Measurements from ENCODE around the gene ADO.
"Not testable (repeated sequence)": the region's sequence is repeated elsewhere in the genome, so short reads cannot be mapped to it uniquely, and the experiment has no call there.

The ADO gene

DNA sequence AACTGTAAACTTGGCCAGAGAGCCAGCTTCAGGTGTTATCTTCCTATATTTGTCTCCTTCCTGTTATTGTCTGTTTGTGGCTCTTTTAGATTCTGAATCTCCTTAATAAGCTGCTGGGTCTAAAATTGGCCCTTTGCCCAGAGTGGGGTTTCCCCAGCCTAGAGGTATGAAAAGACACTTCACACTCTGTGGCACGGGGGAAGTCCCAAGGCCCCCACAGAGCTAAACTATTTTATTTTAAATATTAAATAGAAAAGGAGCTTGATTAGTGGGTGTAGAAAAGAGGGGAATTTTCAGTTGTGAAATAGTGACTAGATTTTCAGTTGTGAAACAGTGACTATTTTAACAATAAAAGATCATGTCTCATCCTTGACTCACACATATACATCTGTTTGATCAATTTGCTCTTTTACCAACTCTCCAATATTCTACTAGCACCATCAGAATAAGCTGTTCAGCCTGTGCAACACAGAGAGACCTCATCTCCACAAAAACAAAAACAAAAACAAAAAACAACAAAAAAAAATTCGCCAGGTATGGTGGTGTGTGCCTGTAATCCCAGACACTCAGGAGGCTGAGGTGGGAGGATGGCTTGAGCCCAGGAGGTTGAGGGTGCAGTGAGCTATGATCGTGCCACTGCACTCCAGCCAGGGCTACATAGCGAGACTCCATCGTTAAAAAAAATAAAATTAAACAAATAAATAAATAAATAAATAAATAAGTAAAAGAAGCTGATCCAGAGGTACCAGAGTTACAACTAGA lies 24.9 kb upstream of the ADO start:
- CTCF ChIA-PET: interaction anchor here (1.0 kb wide), 3 partner anchors 9 to 38 kb away, joined by 3 to 5 read pairs (median 3); no protein-coding TSS in a partner anchor
- no peak overlapping the region for H3K4me3 Mint-ChIP-seq
- peaks cover 12% of the 10 kb centered on the region for H3K4me1 Mint-ChIP-seq
- H3K27me3 Mint-ChIP-seq: peaks cover 17% of the 10 kb centered on the region
- H3K9me3 Mint-ChIP-seq: peaks cover 5% of the 10 kb centered on the region
- H3K27ac Mint-ChIP-seq: no peak overlapping the region
- peak; percentile 57 for DNase-seq
- H3K36me3 Mint-ChIP-seq: peaks cover under 1% of the 10 kb centered on the region

GRCh38 chr10:62784537-62784936 lies 20.0 kb upstream of the ADO start:
- DNase-seq, H3K4me1 Mint-ChIP-seq, H3K27ac Mint-ChIP-seq, CTCF ChIA-PET, H3K4me3 Mint-ChIP-seq, H3K36me3 Mint-ChIP-seq: not testable (repeated sequence)
- Mint-ChIP-seq H3K27me3 (peaks cover 22% of the 10 kb centered on the region), H3K9me3 (peaks cover 21% of the 10 kb centered on the region)

GRCh38 chr10:62788285-62788684 lies 16.2 kb upstream of the ADO start:
- not testable (repeated sequence) for H3K36me3 Mint-ChIP-seq, H3K4me3 Mint-ChIP-seq, DNase-seq, H3K4me1 Mint-ChIP-seq, H3K27ac Mint-ChIP-seq
- CTCF ChIA-PET: interaction anchor here (1.5 kb wide), 1 partner anchor 178 kb away, joined by 4 read pairs; no protein-coding TSS in a partner anchor
- Mint-ChIP-seq H3K9me3 (peaks cover 21% of the 10 kb centered on the region), H3K27me3 (peaks cover 19% of the 10 kb centered on the region)

GRCh38 chr10:62788861-62789467 lies 15.6 kb upstream of the ADO start:
- Mint-ChIP-seq H3K36me3 (peaks cover 3% of the 10 kb centered on the region), H3K9me3 (peaks cover 21% of the 10 kb centered on the region), H3K27me3 (peaks cover 19% of the 10 kb centered on the region), H3K4me1 (no peaks in the 10 kb centered on the region), H3K4me3 (no peak overlapping the region), H3K27ac (no peak overlapping the region)
- no peak for DNase-seq
- CTCF ChIA-PET: interaction anchor here (1.5 kb wide), 1 partner anchor 178 kb away, joined by 4 read pairs; no protein-coding TSS in a partner anchor

DNA sequence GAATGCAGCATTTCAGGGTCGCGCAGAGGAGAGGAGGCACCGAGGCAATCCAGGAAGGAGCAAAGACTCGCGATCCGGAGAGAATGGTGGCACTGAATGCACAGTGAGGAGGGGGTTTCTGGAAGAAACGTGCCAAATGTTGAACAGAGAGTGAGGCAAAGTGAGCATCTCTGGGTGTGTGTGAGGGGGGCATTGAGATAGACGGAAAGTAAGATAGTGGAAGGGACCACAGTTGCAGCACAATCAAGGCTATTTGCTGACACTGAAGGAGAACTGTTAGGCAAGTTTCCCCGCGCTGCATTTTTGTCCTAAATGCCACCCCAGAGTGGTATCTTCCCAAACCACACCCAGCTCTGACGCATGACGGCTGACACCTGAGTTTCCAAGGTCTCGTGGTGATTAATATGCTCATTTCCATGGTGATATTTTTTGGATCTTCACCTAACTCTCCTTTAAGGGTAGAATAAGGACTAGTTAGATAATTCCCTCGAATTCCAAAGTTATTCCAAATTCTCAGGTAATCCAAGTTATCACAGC lies 14.4 kb upstream of the ADO start:
- Mint-ChIP-seq H3K4me1 (no peaks in the 10 kb centered on the region), H3K9me3 (peaks cover 12% of the 10 kb centered on the region), H3K36me3 (no peaks in the 10 kb centered on the region), H3K27me3 (peaks cover 24% of the 10 kb centered on the region), H3K27ac (no peak overlapping the region), H3K4me3 (no peak overlapping the region)
- CTCF ChIA-PET: interaction anchor here (0.6 to 1.5 kb wide), 2 partner anchors 112 to 179 kb away, joined by 3 to 4 read pairs; no protein-coding TSS in a partner anchor
- DNase-seq: no peak

- no peaks in the 10 kb centered on the region for H3K36me3 Mint-ChIP-seq
- CTCF ChIA-PET: no interaction called here
- H3K4me1 Mint-ChIP-seq: no peaks in the 10 kb centered on the region
- peaks cover 25% of the 10 kb centered on the region for H3K27me3 Mint-ChIP-seq
- H3K9me3 Mint-ChIP-seq: peaks cover 9% of the 10 kb centered on the region
- DNase-seq: no peak
- no peak overlapping the region for H3K27ac Mint-ChIP-seq
- H3K4me3 Mint-ChIP-seq: no peak overlapping the region
These were observed 13.9 kb upstream of the ADO start for GRCh38 chr10:62790571-62790970.

DNA sequence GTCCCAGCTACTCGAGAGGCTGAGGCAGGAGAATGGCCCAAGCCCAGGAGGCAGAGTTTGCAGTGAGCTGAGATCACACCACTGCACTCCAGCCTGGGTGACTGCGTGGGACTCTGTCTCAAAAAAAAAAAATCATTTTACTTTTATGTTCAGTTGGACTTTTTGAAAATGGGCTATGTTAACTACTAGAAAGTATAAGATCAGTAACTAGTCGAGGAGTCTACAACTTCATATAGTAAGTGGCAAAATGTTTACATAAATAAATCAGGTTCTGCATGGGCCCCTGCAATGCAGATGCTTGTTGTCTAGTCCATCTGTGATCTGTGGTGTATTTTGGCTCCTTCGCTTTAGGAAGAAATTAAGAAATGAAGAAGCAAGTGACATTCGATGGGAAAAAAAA lies 12.3 kb upstream of the ADO start:
- peaks cover 38% of the 10 kb centered on the region for H3K27me3 Mint-ChIP-seq
- H3K27ac Mint-ChIP-seq: no peak overlapping the region
- CTCF ChIA-PET: no interaction called here
- H3K4me1 Mint-ChIP-seq: no peaks in the 10 kb centered on the region
- DNase-seq: no peak
- no peak overlapping the region for H3K4me3 Mint-ChIP-seq
- H3K9me3 Mint-ChIP-seq: peaks cover under 1% of the 10 kb centered on the region
- no peaks in the 10 kb centered on the region for H3K36me3 Mint-ChIP-seq

DNA sequence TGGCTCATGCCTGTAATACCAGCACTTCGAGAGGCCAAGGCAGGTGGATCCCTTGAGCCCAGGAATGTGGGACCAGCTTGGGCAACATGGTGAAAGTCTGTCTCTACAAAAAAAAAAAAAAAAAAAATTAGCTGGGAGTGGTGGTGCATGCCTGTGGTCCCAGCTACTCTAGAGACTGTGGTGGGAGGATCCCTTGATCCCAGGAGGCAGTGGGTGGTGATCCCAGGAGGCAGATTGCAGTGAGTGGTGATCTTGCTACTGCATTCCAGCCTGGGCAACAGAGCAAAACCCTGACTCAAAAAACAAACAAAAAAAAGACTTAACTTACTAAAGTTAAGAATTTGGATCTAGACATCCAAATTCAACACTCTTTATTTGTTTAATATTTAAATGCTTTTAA lies 10.2 kb upstream of the ADO start:
- CTCF ChIA-PET: no interaction called here
- Mint-ChIP-seq H3K4me3 (no peak overlapping the region), H3K36me3 (no peaks in the 10 kb centered on the region), H3K4me1 (no peaks in the 10 kb centered on the region), H3K27me3 (peaks cover 51% of the 10 kb centered on the region), H3K9me3 (no peaks in the 10 kb centered on the region), H3K27ac (no peak overlapping the region)
- no peak for DNase-seq

DNA sequence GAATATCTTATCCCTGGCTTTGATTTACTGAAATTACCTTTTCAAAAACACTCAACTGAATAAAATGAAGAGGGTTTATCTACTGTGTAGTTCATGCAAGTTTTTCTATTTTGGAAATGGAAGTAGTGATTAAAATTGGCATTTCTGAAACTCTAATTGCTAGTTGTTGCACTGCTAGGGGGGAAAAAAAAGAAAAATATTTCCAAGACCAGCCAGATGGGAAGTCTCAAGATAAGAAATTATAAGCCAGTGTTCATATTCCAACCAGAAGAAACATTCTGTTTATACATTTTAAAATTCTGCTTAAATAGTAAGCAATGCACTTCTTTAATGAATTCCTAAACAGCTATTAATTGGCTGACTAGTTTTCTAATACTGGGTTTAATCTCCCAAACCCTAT lies 9.4 kb upstream of the ADO start:
- no peaks in the 10 kb centered on the region for H3K36me3 Mint-ChIP-seq
- CTCF ChIA-PET: no interaction called here

GRCh38 chr10:62795762-62796161 lies 8.8 kb upstream of the ADO start:
- Mint-ChIP-seq H3K36me3 (no peaks in the 10 kb centered on the region), H3K27me3 (peaks cover 50% of the 10 kb centered on the region)
- CTCF ChIA-PET: no interaction called here

More for the DNA sequence above, 9.4 kb upstream of the ADO start:
- no peak overlapping the region for H3K4me3 Mint-ChIP-seq
- peaks cover 48% of the 10 kb centered on the region for H3K27me3 Mint-ChIP-seq
- H3K27ac Mint-ChIP-seq: no peak overlapping the region
- DNase-seq: no peak
- no peaks in the 10 kb centered on the region for H3K9me3 Mint-ChIP-seq
- H3K4me1 Mint-ChIP-seq: no peaks in the 10 kb centered on the region

DNA sequence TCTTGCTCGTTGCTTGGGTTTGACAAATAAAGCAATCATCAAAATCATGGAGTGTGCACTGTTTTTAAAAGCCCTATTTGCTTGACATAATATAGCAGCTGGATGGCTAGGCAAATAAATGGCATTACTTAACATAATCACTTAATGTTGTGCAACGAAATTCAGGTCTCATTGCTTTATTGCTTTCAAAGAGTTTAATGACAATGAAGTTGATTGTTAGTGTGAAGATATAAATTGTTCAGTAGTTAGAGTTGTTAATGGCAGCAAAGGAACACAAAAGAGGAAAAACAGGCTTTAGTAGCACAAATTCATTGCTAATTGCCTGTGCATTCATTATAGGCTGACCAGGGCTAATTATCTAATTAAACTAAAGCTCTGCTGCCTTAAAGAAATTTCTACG lies 7.6 kb upstream of the ADO start:
- no peak for DNase-seq
- no peak overlapping the region for H3K4me3 Mint-ChIP-seq
- CTCF ChIA-PET: no interaction called here
- H3K4me1 Mint-ChIP-seq: no peaks in the 10 kb centered on the region
- H3K27me3 Mint-ChIP-seq: peaks cover 51% of the 10 kb centered on the region
- H3K27ac Mint-ChIP-seq: no peak overlapping the region
- H3K9me3 Mint-ChIP-seq: no peaks in the 10 kb centered on the region
- no peaks in the 10 kb centered on the region for H3K36me3 Mint-ChIP-seq

More at GRCh38 chr10:62795762-62796161, 8.8 kb upstream of the ADO start:
- Mint-ChIP-seq H3K9me3 (no peaks in the 10 kb centered on the region), H3K4me3 (no peak overlapping the region), H3K4me1 (no peaks in the 10 kb centered on the region), H3K27ac (no peak overlapping the region)
- no peak for DNase-seq

- Mint-ChIP-seq H3K27me3 (peaks cover 33% of the 10 kb centered on the region), H3K4me1 (peaks cover 20% of the 10 kb centered on the region), H3K4me3 (no peak overlapping the region), H3K27ac (no peak overlapping the region), H3K36me3 (peaks cover 16% of the 10 kb centered on the region), H3K9me3 (no peaks in the 10 kb centered on the region)
- CTCF ChIA-PET: interaction anchor here (1.3 to 5.8 kb wide), 3 partner anchors 16 to 918 kb away, joined by 5 to 38 read pairs (median 5); partner anchors contain the start of gene EGR2
- no peak for DNase-seq
These were observed 2.6 kb upstream of the ADO start for GRCh38 chr10:62801871-62802270.

- Mint-ChIP-seq H3K9me3 (no peaks in the 10 kb centered on the region), H3K27ac (peak overlapping the region; percentile 99), H3K4me1 (peaks cover 40% of the 10 kb centered on the region), H3K4me3 (peak overlapping the region; percentile 98), H3K27me3 (peaks cover 21% of the 10 kb centered on the region), H3K36me3 (peaks cover 35% of the 10 kb centered on the region)
- CTCF ChIA-PET: interaction anchor here (1.1 to 5.8 kb wide), 4 partner anchors 14 to 916 kb away, joined by 3 to 38 read pairs (median 5); partner anchors contain the start of gene EGR2
- DNase-seq: no peak
These were observed 680 bp upstream of the ADO start for GRCh38 chr10:62803724-62804355.

All from activated naive CD4-positive, alpha-beta T cell treated with anti-CD3 and anti-CD28 coated beads, Interleukin-2, amount 10 ng/mL, durations not matched to agents 7 days and 5 days (primary cell).